ENCODE data around the gene G0S2. TPM values are rescaled to one million over a fixed set of nuclear protein-coding genes. Genes with fewer than 3 reads are reported as not detected.
A peak's percentile ranks its signal among the peaks of the same experiment; 100 is the strongest.
"Not testable (repeated sequence)": the region's sequence is repeated elsewhere in the genome, so short reads cannot be mapped to it uniquely, and the experiment has no call there.

The G0S2 gene
- total RNA-seq, 2 donors from 2014 or later = 11.0 to 83.5 TPM

DNA sequence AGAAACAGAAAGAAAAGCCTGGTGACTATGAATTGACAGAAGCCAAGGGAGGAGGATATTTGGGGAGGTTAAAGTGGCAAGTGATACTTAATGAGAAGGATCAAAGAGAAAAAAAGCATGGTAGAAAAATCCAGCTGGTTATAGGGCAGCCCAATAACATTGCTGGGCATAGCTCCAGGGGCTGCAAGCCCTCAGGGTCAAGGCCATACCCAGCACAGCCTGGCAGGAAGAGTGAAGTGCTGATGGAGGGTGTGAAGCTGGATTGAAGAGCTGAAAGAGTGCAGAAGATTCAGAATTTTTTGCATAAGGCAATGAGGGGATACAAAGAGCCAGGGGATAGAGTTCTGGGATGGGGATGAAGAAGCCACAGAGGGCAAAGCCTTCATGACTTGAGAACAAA lies 21.5 kb downstream of the G0S2 start:
- Histone ChIP-seq H3K4me1 (ENCODE audit: control insufficient read depth in 1 of 2, low read depth in 2 of 2) (no peaks in the 10 kb centered on the region), H3K27ac (no peak overlapping the region), H3K9me3 (no peaks in the 10 kb centered on the region), H3K4me3 (no peak overlapping the region), H3K36me3 (no peaks in the 10 kb centered on the region), H3K27me3 (replicated peaks; ENCODE audit: insufficient read depth) (no peaks in the 10 kb centered on the region)
- TF ChIP-seq, protein P1, sequence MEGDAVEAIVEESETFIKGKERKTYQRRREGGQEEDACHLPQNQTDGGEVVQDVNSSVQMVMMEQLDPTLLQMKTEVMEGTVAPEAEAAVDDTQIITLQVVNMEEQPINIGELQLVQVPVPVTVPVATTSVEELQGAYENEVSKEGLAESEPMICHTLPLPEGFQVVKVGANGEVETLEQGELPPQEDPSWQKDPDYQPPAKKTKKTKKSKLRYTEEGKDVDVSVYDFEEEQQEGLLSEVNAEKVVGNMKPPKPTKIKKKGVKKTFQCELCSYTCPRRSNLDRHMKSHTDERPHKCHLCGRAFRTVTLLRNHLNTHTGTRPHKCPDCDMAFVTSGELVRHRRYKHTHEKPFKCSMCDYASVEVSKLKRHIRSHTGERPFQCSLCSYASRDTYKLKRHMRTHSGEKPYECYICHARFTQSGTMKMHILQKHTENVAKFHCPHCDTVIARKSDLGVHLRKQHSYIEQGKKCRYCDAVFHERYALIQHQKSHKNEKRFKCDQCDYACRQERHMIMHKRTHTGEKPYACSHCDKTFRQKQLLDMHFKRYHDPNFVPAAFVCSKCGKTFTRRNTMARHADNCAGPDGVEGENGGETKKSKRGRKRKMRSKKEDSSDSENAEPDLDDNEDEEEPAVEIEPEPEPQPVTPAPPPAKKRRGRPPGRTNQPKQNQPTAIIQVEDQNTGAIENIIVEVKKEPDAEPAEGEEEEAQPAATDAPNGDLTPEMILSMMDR (IDR thresholded peaks at IDR 0.05) = no peak
- DNase-seq (ENCODE audit: low spot score) = no peak
- no peak for ATAC-seq (ENCODE audit: insufficient number of reproducible peaks, low FRiP score, low read depth)

DNA sequence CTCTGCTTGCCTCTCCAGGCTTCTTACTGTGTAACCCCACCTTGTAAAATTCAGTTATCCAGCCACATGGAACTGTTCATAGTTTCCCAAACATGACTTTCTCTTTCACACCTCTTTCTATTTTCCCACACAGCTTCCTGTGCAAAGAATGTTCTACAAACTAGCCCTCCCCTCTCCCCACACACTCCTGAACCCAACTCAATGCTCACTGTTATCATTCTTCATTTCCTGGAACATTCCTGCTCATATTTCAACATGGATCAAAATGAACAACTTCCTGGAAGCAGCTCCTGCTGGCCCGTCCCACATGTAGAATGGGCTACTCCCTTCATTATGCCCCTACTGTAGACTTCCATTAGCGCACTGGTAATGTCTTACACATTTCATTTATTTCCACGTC lies 21.9 kb downstream of the G0S2 start:
- Histone ChIP-seq H3K4me1 (ENCODE audit: control insufficient read depth in 1 of 2, low read depth in 2 of 2) (no peaks in the 10 kb centered on the region), H3K27me3 (replicated peaks; ENCODE audit: insufficient read depth) (no peaks in the 10 kb centered on the region), H3K9me3 (no peaks in the 10 kb centered on the region), H3K36me3 (no peaks in the 10 kb centered on the region), H3K27ac (no peak overlapping the region), H3K4me3 (no peak overlapping the region)
- ATAC-seq (ENCODE audit: insufficient number of reproducible peaks, low FRiP score, low read depth) = no peak
- no peak for DNase-seq (ENCODE audit: low spot score)
- TF ChIP-seq, protein P1 (IDR thresholded peaks at IDR 0.05) = no peak

- not testable (repeated sequence) for H3K4me1 ChIP-seq (ENCODE audit: control insufficient read depth in 1 of 2, low read depth in 2 of 2); H3K27ac ChIP-seq; H3K27me3 ChIP-seq (replicated peaks; ENCODE audit: insufficient read depth); DNase-seq (ENCODE audit: low spot score); H3K9me3 ChIP-seq; H3K36me3 ChIP-seq; ATAC-seq (ENCODE audit: insufficient number of reproducible peaks, low FRiP score, low read depth); H3K4me3 ChIP-seq
These were observed 25.5 kb downstream of the G0S2 start for GRCh38 chr1:209700686-209701085.

DNA sequence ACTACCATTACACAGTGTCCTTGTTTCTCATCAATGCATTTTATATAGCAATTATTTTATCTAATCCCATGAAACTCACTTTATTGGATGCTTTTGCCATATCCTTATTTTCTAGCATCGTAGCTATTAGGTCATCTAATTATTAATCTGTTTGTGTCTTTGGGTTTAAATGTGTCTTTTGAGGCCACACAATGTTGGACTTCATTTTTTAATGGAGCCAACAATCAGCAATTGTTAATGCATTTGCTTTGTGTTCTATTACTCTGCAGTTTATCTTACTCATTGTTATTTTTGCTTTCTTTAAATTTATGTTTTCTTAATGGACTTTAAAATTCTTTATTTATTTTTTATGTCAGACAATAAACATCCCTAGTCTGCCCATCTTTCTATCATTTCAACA lies 27.6 kb downstream of the G0S2 start:
- no peak for DNase-seq (ENCODE audit: low spot score)
- H3K27ac ChIP-seq = no peak overlapping the region
- no peak overlapping the region for H3K4me3 ChIP-seq
- H3K4me1 ChIP-seq (ENCODE audit: control insufficient read depth in 1 of 2, low read depth in 2 of 2) = peaks cover 0 to 4% of the 10 kb centered on the region in 2 donors
- no peak for ATAC-seq (ENCODE audit: insufficient number of reproducible peaks, low FRiP score, low read depth)
- H3K9me3 ChIP-seq = no peaks in the 10 kb centered on the region
- TF ChIP-seq, protein P1 (IDR thresholded peaks at IDR 0.05) = no peak
- no peaks in the 10 kb centered on the region for H3K27me3 ChIP-seq (replicated peaks; ENCODE audit: insufficient read depth)
- no peaks in the 10 kb centered on the region for H3K36me3 ChIP-seq

DNA sequence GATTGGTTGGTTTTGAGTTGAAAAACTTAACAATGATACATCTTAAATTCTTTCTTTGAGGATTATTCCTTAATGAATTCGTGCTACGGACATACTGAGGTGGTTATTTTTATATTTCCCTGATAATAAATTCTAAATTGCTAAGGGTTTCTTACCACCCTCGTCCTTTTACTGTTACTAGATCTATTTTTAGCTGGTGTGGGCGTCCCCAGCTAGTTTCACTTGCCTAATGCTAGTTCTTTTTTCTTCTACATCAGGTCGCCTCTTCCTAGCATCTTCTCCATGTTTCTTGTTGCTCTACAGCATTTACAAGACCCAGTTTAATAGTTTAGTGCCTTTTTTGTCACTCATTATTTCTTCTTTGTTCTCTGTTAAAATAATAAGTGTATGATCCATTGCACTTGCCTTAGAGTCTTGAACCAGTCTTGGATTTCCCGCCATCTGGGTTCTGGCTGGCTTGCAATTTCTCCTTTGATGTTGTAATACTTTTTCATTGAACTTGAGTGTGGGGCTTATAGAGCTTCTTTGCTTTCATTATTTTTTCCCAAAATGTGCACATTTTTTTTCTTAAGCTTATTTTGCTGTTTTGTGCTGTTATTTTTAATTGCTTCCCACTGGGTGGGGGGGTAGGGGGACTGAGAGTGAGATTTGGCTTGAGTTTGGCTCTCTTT lies 28.8 kb downstream of the G0S2 start:
- Histone ChIP-seq H3K4me1 (ENCODE audit: control insufficient read depth in 1 of 2, low read depth in 2 of 2) (peaks cover 0 to 4% of the 10 kb centered on the region in 2 donors), H3K27ac (no peak overlapping the region), H3K36me3 (no peaks in the 10 kb centered on the region), H3K4me3 (no peak overlapping the region), H3K9me3 (no peaks in the 10 kb centered on the region), H3K27me3 (replicated peaks; ENCODE audit: insufficient read depth) (no peaks in the 10 kb centered on the region)
- TF ChIP-seq, protein P1 (IDR thresholded peaks at IDR 0.05) = no peak
- DNase-seq (ENCODE audit: low spot score) (no peak), ATAC-seq (ENCODE audit: insufficient number of reproducible peaks, low FRiP score, low read depth) (no peak)

- H3K9me3 ChIP-seq = no peaks in the 10 kb centered on the region
- peaks cover 0 to 4% of the 10 kb centered on the region in 2 donors for H3K4me1 ChIP-seq (ENCODE audit: control insufficient read depth in 1 of 2, low read depth in 2 of 2)
- ATAC-seq (ENCODE audit: insufficient number of reproducible peaks, low FRiP score, low read depth) = no peak
- no peaks in the 10 kb centered on the region for H3K27me3 ChIP-seq (replicated peaks; ENCODE audit: insufficient read depth)
- TF ChIP-seq, protein P1 (IDR thresholded peaks at IDR 0.05) = no peak
- H3K4me3 ChIP-seq = no peak within 1 kb of the TSS
- no peak within 1 kb of the TSS for H3K27ac ChIP-seq
- no peaks in the 10 kb centered on the region for H3K36me3 ChIP-seq
- DNase-seq (ENCODE audit: low spot score) = peak; percentile 13
These were observed 29.4 kb downstream of the G0S2 start, which contains the start of gene HSD11B1 for GRCh38 chr1:209704584-209704983. TSS of gene HSD11B1 (plus strand) at chr1:209704846. CDS start at chr1:209704943, 97 bp downstream.
